ENCODE measurements around the gene ANTXR1.

- TF ChIP-seq CTCF (conservative IDR thresholded peaks at IDR 0.05; ENCODE audit: low read length), result no peak
- TF ChIP-seq EZH2phosphoT487 (IDR thresholded peaks at IDR 0.05; ENCODE audit: borderline replicate concordance), result no peak
Measured at GRCh38 chr2:69139778-69140670, 127.0 kb downstream of the ANTXR1 start.
